Measurements from ENCODE around the gene TECPR1.

TECPR1 gene

GRCh38 chr7:98175260-98175940 is 76.6 kb downstream of the TECPR1 start:
- no peak for TF ChIP-seq SPI1 (IDR thresholded peaks at IDR 0.05; ENCODE audit: borderline replicate concordance, low read depth)
- TF ChIP-seq POLR2AphosphoS5 (IDR thresholded peaks at IDR 0.05; ENCODE audit: low read depth): no peak
- no peak for TF ChIP-seq GABPA (IDR thresholded peaks at IDR 0.05; ENCODE audit: low read depth)
- TF ChIP-seq CTCF (IDR thresholded peaks at IDR 0.05; ENCODE audit: insufficient read depth, low read length): no peak
- no peak for TF ChIP-seq REST (IDR thresholded peaks at IDR 0.05; ENCODE audit: insufficient replicate concordance, low read depth)
- no peak for DNase-seq (ENCODE audit: low read depth in 1 of 2, low spot score in 1 of 2)
- Histone ChIP-seq H3K27me3 (ENCODE audit: insufficient read depth, poor library complexity, severe bottlenecking) (no peaks in the 10 kb centered on the region), H3K27ac (replicated peaks) (no peak overlapping the region), H3K4me3 (replicated peaks; ENCODE audit: insufficient read depth, low read length) (no peak overlapping the region)

- no peak for DNase-seq (ENCODE audit: low read depth in 1 of 2, low spot score in 1 of 2)
- Histone ChIP-seq H3K27ac (replicated peaks) (no peak overlapping the region), H3K4me3 (replicated peaks; ENCODE audit: insufficient read depth, low read length) (no peak overlapping the region), H3K27me3 (ENCODE audit: insufficient read depth, poor library complexity, severe bottlenecking) (no peaks in the 10 kb centered on the region)
- TF ChIP-seq CTCF (IDR thresholded peaks at IDR 0.05; ENCODE audit: insufficient read depth, low read length): no peak
- no peak for TF ChIP-seq GABPA (IDR thresholded peaks at IDR 0.05; ENCODE audit: low read depth)
- TF ChIP-seq REST (IDR thresholded peaks at IDR 0.05; ENCODE audit: insufficient replicate concordance, low read depth): no peak
- no peak for TF ChIP-seq SPI1 (IDR thresholded peaks at IDR 0.05; ENCODE audit: borderline replicate concordance, low read depth)
- TF ChIP-seq POLR2AphosphoS5 (IDR thresholded peaks at IDR 0.05; ENCODE audit: low read depth): no peak
Measured at GRCh38 chr7:98174334-98175259, 77.4 kb downstream of the TECPR1 start.

GRCh38 chr7:98171449-98171848 is 80.6 kb downstream of the TECPR1 start:
- TF ChIP-seq CTCF (IDR thresholded peaks at IDR 0.05; ENCODE audit: insufficient read depth, low read length): no peak
- no peak for TF ChIP-seq SPI1 (IDR thresholded peaks at IDR 0.05; ENCODE audit: borderline replicate concordance, low read depth)
- TF ChIP-seq GABPA (IDR thresholded peaks at IDR 0.05; ENCODE audit: low read depth): no peak
- TF ChIP-seq POLR2AphosphoS5 (IDR thresholded peaks at IDR 0.05; ENCODE audit: low read depth): no peak
- no peak for TF ChIP-seq REST (IDR thresholded peaks at IDR 0.05; ENCODE audit: insufficient replicate concordance, low read depth)
- Histone ChIP-seq H3K4me3 (replicated peaks; ENCODE audit: insufficient read depth, low read length) (no peak overlapping the region), H3K27ac (replicated peaks) (no peak overlapping the region), H3K27me3 (ENCODE audit: insufficient read depth, poor library complexity, severe bottlenecking) (no peaks in the 10 kb centered on the region)
- no peak for DNase-seq (ENCODE audit: low read depth in 1 of 2, low spot score in 1 of 2)
